HAP-1 (cell line): ENCODE results near the gene MRPL53.

Source experiments
- DNase-seq, 2 experiments: peaks; one replicate each; pipeline ENCODE4 v3.0.0-alpha.2; 2016 to 2020; ENCODE audit warnings: low spot score in 2 of 2
- H3K27me3 ChIP-seq: fragments of 250-450 bp; sonication (Bioruptor Pico); 2 replicates; pipeline ENCODE4 v1.5.1; 2020; ENCODE audit warnings: low read depth, mild to moderate bottlenecking, moderate library complexity
- H3K36me3 ChIP-seq: fragments of 250-450 bp; sonication (Bioruptor Pico); replicated peaks from 2 replicates; pipeline ENCODE4 v1.5.1; 2020; ENCODE audit warnings: mild to moderate bottlenecking
- H3K4me1 ChIP-seq: fragments of 250-450 bp; sonication (Bioruptor Pico); 2 replicates; pipeline ENCODE4 v1.5.1; 2020; ENCODE audit warnings: mild to moderate bottlenecking
- H3K4me3 ChIP-seq: fragments of 250-450 bp; sonication (Bioruptor Pico); 2 replicates; pipeline ENCODE4 v1.5.1; 2020; ENCODE audit warnings: mild to moderate bottlenecking, moderate library complexity
- H3K9me3 ChIP-seq: fragments of 250-450 bp; sonication (Bioruptor Pico); 2 replicates; pipeline ENCODE4 v1.5.1; 2020; ENCODE audit warnings: mild to moderate bottlenecking, moderate library complexity
- in situ Hi-C: fragments of 300-500 bp; cut with MboI; formaldehyde crosslinking; loops from 3 replicates; pipeline ENCODE4 v1.14.3; 2020; ENCODE audit warnings: low sequenced_read_pairs, inconsistent platforms, mixed read lengths

The MRPL53 gene

DNA sequence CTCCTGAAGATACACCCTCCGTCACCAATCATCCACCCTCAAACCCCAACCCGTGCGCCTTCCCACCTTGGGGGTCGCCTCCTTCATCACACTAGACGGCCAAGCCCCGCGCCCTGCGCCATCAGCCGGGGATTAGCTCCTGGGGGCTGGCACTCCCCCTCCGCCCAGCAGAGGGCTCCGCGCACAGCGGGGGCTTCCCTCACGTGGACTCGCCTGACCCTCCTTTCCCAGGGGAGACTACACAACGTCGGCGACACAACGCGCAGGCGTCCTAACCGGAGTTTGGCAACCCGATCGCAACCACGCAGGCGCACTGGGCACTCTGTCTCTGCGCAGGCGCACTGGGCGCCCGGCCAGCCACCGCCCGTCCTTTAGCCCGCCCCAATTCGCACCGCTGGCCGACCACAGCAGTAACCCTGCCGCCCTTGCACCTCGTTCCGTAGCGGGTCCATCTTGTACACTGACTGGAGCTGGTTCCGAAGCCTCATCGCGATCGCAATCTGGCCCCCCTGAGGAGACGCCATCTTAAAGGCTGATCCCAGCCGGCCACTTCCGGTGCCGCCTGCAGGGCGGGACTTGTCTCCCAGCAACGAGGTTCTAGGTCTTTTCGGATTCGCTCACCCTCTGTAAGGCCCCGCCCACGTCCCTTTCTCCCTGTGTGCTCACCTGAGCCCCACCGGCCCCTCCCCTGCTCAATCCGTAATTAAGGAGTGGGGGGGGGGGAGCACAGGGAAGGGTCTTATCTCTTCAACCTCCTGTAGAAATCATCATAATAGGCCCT lies 34.9 kb upstream of the MRPL53 start, which contains the start of gene PCGF1:
PCGF1 (minus strand) TSS at position 551 of the 781 bp plus-strand sequence; CDS start at position 524, 27 bp downstream.
- H3K27me3 ChIP-seq = no peaks in the 10 kb centered on the region
- H3K4me1 ChIP-seq = peaks cover 4% of the 10 kb centered on the region
- in situ Hi-C loops = no loop called here
- H3K9me3 ChIP-seq = no peaks in the 10 kb centered on the region
- peak within 1 kb of the TSS; percentile 99 for H3K4me3 ChIP-seq
- peaks cover 14% of the 10 kb centered on the region for H3K36me3 ChIP-seq
- DNase-seq = peak; percentile 96 to 99

DNA sequence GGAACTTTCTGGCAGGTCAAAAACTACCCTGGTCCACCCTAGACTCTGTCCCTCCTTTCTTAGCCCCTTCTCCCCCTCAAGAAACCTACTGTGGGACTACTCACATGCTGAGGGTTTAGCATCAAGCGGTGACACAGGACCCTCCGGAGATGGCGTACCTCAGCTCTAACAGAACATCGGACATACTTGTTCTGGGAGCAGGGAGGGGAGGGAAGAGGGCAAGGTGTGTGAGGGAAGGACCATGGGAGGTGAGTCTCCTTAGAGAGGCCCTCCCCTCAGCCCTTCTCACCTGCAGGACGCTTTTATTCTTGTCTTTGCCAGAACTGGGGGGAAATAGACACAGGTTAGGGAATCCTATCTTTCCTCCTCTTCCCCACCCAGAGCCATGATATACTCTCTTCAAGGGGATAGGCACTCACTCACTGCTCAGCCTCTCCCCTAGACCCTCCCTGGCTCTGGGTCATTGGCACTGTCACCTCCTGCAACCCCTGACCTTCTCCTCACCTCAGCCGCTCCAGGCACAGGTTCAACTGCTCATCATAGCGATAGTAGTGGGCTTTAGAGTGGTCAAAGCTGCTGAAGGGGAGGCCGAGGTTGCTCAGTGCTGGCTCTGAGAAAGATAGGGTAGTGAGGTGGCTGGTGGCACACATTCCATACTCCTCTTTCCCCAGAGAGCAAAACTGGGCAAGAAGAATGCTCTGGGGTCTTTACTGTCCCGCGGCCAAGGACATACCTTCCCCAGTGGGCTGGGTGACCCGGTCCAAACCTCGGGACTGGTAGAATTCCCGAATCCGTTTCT lies 33.2 kb upstream of the MRPL53 start:
- Histone ChIP-seq H3K9me3 (no peaks in the 10 kb centered on the region), H3K4me1 (peaks cover 4% of the 10 kb centered on the region), H3K27me3 (no peaks in the 10 kb centered on the region), H3K36me3 (peaks cover 14% of the 10 kb centered on the region), H3K4me3 (no peak overlapping the region)
- DNase-seq = no peak
- in situ Hi-C loops = no loop called here

DNA sequence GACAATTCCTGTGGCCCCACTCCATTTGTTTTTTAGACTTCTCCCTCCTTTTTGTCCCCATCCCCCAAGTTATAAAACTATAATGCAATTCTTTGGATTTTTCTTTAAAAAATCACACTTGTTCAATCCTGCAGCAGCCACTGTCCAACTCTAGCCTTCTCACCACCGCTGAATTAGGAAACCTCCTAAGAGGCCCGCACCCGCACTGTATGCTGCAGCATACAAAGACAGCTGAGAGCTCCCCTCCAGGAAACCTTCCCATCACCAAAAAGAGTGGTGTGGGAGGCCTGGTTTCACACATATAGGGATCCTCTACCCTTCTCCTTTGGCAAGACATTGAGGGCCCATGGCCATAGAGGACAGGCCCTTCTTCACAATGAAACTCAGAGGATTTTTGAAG lies 32.1 kb upstream of the MRPL53 start:
- Histone ChIP-seq H3K36me3 (peaks cover 14% of the 10 kb centered on the region), H3K27me3 (no peaks in the 10 kb centered on the region), H3K4me3 (no peak overlapping the region), H3K4me1 (peaks cover 4% of the 10 kb centered on the region), H3K9me3 (no peaks in the 10 kb centered on the region)
- DNase-seq = no peak
- in situ Hi-C loops = no loop called here

DNA sequence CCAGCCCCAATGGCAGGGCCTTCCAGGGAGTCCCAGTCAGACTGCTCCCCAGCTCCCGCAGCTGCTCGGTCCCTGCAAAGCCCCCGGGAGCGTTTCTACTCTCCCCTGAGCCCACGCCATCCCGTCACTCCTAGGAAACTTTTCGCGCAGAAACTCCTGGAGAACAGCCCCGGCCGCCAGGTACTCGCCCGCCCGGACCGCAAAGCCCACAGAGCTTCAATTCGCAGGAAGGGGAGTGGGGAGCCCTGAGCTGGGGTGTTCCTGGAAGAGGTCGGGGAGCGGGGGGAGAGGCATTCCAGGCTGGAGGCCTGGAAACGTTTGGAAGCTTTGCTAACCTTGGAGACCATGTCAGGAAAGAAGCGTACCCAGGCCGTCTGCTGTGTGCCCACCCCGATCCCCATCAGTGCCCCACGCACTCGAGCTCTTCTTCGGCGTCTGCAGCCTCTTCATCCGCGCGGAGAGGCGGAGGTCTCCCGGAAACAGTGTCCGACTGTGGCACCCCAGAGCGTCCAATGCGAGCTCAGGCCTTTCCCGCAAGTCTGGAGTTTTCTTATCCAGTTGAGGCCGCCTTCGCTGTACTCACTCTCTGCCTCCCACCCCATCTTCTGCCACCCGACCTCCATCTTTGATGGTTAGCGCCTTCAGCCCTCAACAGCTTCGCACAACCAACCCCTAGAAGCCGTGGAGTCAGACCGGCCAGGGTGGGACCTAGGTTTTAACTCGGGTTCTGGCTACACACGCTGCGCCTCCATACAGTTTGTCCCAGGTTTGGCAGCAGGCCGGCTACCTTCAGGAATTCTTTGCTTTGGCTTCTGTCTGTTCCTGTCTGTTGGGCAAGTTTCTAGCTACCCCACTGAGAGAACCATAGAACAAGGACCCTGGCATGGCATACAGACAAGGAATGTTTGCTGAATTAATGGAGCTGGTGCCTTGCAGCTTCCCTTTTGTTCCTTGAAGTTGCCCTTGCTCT lies 31.3 kb upstream of the MRPL53 start:
- in situ Hi-C loops = no loop called here
- peaks cover 14% of the 10 kb centered on the region for H3K36me3 ChIP-seq
- H3K4me3 ChIP-seq = no peak overlapping the region
- H3K27me3 ChIP-seq = no peaks in the 10 kb centered on the region
- H3K9me3 ChIP-seq = no peaks in the 10 kb centered on the region
- peaks cover 4% of the 10 kb centered on the region for H3K4me1 ChIP-seq
- no peak for DNase-seq

DNA sequence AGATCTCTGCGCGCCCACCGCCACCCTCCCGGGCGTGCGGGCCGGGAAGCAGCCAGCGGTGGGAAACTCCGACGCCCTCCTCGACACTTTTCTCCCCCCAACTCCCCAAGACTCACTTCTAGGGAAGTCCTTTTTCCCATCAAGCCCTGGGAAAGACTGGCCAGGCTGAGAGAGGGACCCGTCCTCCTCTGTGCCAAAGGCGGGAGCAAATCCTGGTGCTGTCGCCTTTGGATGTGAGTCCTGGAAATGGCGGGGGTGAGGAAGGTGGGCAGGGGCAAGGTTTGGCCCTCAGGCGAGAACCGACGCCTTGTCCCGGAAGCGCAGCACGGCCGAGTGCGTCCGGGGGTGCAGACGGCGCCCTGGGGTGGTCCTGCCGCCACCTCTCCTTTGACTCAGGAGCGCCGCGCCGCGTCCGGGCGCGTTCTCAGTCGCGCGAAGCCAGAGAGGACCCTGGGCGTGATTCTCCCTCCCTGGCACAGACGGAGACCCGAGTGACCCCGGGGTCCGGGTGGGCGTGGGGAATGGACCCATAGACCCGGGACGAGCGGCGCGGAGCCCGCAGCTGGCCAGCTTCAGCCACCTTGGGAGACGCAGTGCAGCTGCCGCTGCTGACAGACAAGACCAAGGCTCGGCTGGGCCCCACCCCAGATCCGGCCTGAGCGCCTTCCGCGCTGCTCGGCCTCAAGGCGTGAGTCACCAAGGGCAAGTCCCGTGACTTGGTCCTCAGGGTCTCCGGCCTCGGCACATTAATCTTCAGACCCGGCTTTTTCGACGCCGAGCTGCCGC lies 30.4 kb upstream of the MRPL53 start:
- H3K9me3 ChIP-seq = no peaks in the 10 kb centered on the region
- in situ Hi-C loops = no loop called here
- no peaks in the 10 kb centered on the region for H3K27me3 ChIP-seq
- no peak for DNase-seq
- H3K4me1 ChIP-seq = peaks cover 3% of the 10 kb centered on the region
- peaks cover 14% of the 10 kb centered on the region for H3K36me3 ChIP-seq
- no peak overlapping the region for H3K4me3 ChIP-seq

DNA sequence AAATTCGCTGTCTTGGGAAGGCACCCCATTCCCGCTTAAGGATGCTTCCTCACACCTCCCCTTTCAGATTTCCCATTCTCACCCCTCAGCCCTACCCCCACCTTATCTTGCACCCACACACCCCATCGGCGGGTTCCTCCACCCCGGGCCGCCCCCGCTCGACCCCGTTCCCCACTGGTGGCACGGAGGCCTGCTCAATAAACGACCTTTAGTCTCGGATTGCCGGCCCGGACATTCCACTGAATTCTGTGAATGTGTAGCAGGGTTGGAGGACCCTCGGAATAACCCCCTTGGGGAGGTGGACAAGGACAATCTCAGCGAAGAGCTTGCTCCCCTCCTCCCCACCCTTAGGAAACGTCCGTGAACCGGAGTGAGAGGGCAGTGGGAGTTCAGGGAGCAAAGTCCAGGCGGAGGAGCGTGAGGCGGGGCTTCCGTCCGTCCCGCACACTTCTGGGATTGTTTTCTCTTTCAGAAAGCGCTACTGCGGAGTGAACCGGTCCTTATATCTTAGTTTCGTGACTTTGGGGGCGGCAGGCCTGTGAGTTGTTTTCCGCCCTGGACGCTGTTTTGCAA lies 29.8 kb upstream of the MRPL53 start:
- in situ Hi-C loops = no loop called here
- Histone ChIP-seq H3K36me3 (peaks cover 14% of the 10 kb centered on the region), H3K4me1 (no peaks in the 10 kb centered on the region), H3K9me3 (no peaks in the 10 kb centered on the region), H3K4me3 (no peak overlapping the region), H3K27me3 (no peaks in the 10 kb centered on the region)
- no peak for DNase-seq

DNA sequence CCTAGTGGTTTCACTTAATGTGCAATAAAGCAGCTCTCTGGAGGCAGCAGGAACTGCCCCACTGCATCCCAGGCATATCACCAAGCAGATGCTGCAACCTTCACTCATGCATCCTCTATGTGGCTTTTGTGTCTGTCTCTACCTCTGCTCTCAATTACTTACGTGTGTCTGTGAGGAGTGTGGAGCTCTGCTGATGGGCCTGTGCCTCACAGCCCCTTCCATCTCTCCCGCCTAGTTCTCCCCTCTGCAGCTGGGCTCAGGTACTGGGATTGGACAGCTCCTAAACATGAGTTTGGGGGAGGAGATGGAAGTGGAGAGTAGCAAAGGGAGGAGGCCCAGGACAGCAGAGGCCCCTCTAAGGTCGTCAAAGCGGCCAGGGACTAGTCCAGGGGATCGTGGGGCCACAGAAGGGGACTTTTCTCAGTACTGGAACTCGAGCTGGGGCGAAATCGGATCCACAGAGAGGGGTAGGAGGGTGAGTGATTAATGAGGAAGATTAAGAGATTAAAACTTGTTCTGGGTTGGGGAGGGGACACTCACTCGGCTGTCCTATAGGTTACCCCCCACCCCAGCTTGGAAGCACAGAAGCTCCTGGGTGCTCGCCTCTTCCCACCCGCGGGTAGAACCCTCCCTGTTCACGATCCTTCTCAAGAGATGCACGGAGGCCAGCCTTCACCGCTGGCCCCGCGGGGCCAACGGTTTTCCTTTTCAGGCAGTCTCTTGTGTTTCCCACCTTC lies 29.0 kb upstream of the MRPL53 start:
- DNase-seq = no peak
- no peaks in the 10 kb centered on the region for H3K9me3 ChIP-seq
- no peaks in the 10 kb centered on the region for H3K27me3 ChIP-seq
- H3K36me3 ChIP-seq = peaks cover 14% of the 10 kb centered on the region
- no peaks in the 10 kb centered on the region for H3K4me1 ChIP-seq
- in situ Hi-C loops = no loop called here
- no peak overlapping the region for H3K4me3 ChIP-seq

DNA sequence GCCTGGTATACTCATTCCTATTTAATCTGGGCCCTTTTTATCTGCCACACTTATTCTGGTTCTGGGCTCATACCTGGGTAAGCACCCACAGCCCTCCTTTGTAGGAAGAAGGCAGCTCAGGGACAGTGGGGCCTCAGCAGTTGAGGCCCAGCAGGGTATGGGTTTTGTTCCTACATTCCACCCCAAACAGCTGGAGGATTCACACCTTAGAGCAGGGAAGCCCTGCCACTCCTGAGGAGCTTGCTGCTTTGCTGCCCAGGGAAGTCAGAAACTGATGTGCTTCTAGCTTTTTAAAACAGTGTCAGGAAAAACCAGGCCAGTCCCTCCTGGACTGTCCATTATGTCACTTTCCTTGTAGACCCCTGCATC lies 28.1 kb upstream of the MRPL53 start:
- Histone ChIP-seq H3K27me3 (no peaks in the 10 kb centered on the region), H3K4me3 (no peak overlapping the region), H3K4me1 (no peaks in the 10 kb centered on the region), H3K9me3 (no peaks in the 10 kb centered on the region), H3K36me3 (peaks cover 8% of the 10 kb centered on the region)
- no peak for DNase-seq
- in situ Hi-C loops = no loop called here

DNA sequence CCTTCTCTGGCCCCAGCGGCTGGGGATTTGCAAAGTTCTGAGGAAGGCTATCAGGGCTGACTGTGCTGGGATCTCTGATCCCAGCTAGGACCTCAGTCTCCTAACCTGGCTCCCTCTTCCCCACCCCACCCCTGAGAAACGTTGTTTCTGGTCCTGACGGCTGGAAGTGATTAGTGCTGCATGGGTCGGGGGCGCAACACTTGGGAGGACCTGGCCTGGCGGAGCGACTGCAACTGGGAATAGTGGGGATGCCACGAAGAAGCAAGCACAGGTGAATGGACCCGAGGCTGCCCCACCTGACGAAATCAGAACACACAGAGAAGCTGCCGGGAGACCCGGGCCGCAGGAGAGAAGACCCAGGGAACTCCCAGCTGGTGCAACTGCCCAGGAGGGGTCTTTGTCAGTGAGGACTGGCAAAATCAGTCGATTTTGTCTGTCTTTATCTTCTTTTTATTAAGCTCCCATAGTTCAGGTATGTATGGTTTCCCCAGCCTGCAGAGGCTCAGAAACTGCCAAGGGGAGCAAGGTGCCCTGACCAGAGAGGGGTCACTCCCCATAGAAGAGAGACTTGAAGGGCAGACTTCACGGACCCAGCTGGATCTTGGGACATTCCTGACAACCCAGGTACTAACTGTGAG lies 27.6 kb upstream of the MRPL53 start:
- no peak overlapping the region for H3K4me3 ChIP-seq
- H3K27me3 ChIP-seq = no peaks in the 10 kb centered on the region
- DNase-seq = no peak
- peaks cover 3% of the 10 kb centered on the region for H3K36me3 ChIP-seq
- H3K4me1 ChIP-seq = no peaks in the 10 kb centered on the region
- no peaks in the 10 kb centered on the region for H3K9me3 ChIP-seq
- in situ Hi-C loops = no loop called here

DNA sequence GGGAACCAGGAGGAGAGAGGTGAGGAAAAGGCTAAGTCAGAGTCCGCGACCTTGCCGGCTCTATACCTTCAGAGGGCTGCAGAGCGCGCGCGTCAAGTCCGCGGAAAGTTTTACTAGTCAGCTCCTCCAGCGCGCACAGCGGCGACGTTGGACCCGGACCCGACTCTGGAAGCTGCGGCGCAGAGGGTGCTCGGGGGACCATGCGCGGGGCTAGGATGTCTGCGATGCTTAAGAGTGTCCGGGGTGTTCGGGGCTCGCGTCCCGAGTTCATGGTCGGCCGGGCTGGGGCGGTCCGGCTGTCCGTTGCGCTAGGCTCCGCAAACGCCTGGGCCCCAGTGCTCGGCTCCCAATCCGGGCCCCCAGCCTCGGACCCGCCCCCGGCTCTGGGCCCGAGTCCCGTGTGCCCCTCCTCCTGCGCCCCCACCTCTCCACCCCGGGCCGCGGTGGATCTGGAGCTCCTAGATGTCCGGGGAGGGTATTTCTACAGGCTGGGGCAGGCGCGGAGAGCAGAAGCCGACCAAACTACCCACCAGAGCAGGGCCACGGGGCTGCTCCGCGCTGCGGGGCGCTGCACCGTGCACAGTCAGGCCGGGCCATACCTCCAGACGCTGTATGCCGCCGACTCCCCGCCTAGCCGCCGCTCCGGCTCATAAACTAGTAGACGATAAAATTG lies 26.9 kb upstream of the MRPL53 start, which contains the start of gene LBX2:
LBX2 (minus strand) TSS at position 337 of the 673 bp plus-strand sequence; CDS start at position 271, 66 bp downstream.
- no peak for DNase-seq
- Histone ChIP-seq H3K36me3 (no peaks in the 10 kb centered on the region; the same call in 1 of the 2 replicates), H3K27me3 (no peaks in the 10 kb centered on the region), H3K4me1 (no peaks in the 10 kb centered on the region), H3K4me3 (no peak within 1 kb of the TSS), H3K9me3 (no peaks in the 10 kb centered on the region)
- in situ Hi-C loops = no loop called here

DNA sequence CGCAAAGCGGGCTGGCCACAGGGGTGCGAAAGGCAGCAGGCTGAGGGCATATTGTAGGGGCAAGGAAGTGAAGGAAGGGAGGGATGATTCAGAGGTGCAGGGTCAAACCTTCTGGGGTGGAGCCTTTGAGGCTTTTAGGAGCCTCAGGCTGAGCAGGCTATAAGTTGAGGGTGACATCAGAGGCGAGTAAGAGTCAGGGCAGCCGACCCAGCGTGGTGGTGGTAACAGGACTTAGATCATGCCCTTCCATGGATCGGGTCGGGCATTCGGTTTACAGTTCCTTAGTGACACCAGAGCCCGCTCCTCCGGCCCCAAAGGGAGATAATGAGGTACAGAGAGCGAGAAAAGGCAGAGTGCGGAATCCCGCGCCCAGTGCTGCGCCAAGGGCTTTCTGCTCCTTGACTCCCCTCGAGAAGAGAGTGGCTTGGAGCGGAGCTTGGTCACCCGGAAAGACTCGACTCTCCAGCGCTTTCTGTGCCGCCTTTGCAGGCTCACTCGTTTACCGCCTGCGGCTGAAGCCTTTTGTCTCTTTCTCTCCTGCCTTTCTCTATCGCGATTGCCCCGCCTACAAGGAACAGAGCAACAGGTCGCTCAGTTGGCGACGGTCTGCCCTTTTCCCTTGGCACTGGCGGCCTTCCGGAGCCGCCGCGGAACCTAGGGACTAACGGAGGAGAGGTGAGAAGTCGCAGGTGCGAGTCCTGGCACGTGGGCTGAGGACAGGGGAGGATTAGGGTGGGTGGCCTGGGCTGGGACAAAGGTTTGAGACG lies 26.2 kb upstream of the MRPL53 start:
- DNase-seq = no peak
- Histone ChIP-seq H3K36me3 (no peaks in the 10 kb centered on the region; the same call in 1 of the 2 replicates), H3K27me3 (no peaks in the 10 kb centered on the region), H3K9me3 (no peaks in the 10 kb centered on the region), H3K4me3 (no peak overlapping the region), H3K4me1 (no peaks in the 10 kb centered on the region)
- in situ Hi-C loops = no loop called here
